Smooth muscle cell (in vitro differentiated cells): ENCODE data around the gene LRMDA. TPM values are rescaled to one million over a fixed set of nuclear protein-coding genes. Genes with fewer than 3 reads are reported as not detected.

Experiments used
- DNase-seq: peaks from one replicate; lab custom pipeline; 2025; ENCODE audit not compliant: unreplicated experiment; lab: John Stamatoyannopoulos, UW
- H2AFZ ChIP-seq: fragments of 200-600 bp; sonication (generic); 2 replicates; pipeline ENCODE4 v1.6.0; 2016; ENCODE audit warnings: antibody characterized with exemption, low read depth, mild to moderate bottlenecking
- H3F3A ChIP-seq: fragments of 200-600 bp; sonication (generic); 2 replicates; pipeline ENCODE4 v1.6.0; 2017; ENCODE audit warnings: antibody characterized with exemption, low read depth
- H3K27ac ChIP-seq: fragments of 200-600 bp; sonication (generic); 2 replicates; pipeline ENCODE4 v1.5.1; 2016; ENCODE audit warnings: low read depth, mild to moderate bottlenecking
- H3K27me3 ChIP-seq: fragments of 200-600 bp; sonication (generic); 2 replicates; pipeline ENCODE4 v1.6.1; 2016; ENCODE audit warnings: low read depth, mild to moderate bottlenecking
- H3K36me3 ChIP-seq: fragments of 200-600 bp; sonication (generic); 2 replicates; pipeline ENCODE4 v1.5.1; 2016; ENCODE audit warnings: low read depth
- H3K4me1 ChIP-seq: fragments of 200-600 bp; sonication (generic); 2 replicates; pipeline ENCODE4 v1.5.1; 2016; ENCODE audit warnings: low read depth
- H3K4me2 ChIP-seq: fragments of 200-600 bp; sonication (generic); 2 replicates; pipeline ENCODE4 v1.6.0; 2016; ENCODE audit warnings: mild to moderate bottlenecking
- H3K4me3 ChIP-seq: fragments of 200-600 bp; sonication (generic); 2 replicates; pipeline ENCODE4 v1.5.1; 2016; ENCODE audit warnings: mild to moderate bottlenecking
- H3K79me2 ChIP-seq: fragments of 200-600 bp; sonication (generic); 2 replicates; pipeline ENCODE4 v1.6.0; 2016; ENCODE audit warnings: low read depth, mild to moderate bottlenecking
- H3K9ac ChIP-seq: fragments of 200-600 bp; sonication (generic); 2 replicates; pipeline ENCODE4 v1.6.0; 2016; ENCODE audit warnings: low read depth
- H3K9me3 ChIP-seq: fragments of 200-600 bp; sonication (generic); replicated peaks from 2 replicates; pipeline ENCODE4 v1.5.1; 2016; ENCODE audit warnings: low read depth
- H4K20me1 ChIP-seq: fragments of 200-600 bp; sonication (generic); 2 replicates; pipeline ENCODE4 v1.6.0; 2016; ENCODE audit warnings: low read depth
- WGBS: methylation state at CpG from one replicate; pipeline ENCODE4 v1.1.7; 2016; ENCODE audit warnings: low lambda C conversion rate; 5-methylcytosine and 5-hydroxymethylcytosine counted together
- polyA plus RNA-seq: library from polyadenylated mRNA; unstranded; fragments of >200 nt; fragmentation: Nextera tagmentation; extraction: Ambion mirVana; gene quantifications from 2 replicates; pipeline ENCODE4 v1.2.1, GENCODE V29; 2016
- total RNA-seq: library from RNA; depleted of rRNA; stranded (reverse); fragments of >200 nt; gene quantifications from 2 replicates; pipeline ENCODE4 v1.2.3, GENCODE V29; 2014
- TF ChIP-seq, protein P1 (sequence below): fragments of 200-600 bp; sonication (generic); IDR thresholded peaks from 2 replicates; pipeline ENCODE4 v1.5.1; 2017; ENCODE audit warnings: borderline replicate concordance, mild to moderate bottlenecking, antibody characterized with exemption; ENCODE audit not compliant: insufficient read depth, poor library complexity, severe bottlenecking

The LRMDA gene
- total and polyA plus RNA-seq, 2 experiments from 2014 or later = 1.5 to 1.6 TPM

DNA sequence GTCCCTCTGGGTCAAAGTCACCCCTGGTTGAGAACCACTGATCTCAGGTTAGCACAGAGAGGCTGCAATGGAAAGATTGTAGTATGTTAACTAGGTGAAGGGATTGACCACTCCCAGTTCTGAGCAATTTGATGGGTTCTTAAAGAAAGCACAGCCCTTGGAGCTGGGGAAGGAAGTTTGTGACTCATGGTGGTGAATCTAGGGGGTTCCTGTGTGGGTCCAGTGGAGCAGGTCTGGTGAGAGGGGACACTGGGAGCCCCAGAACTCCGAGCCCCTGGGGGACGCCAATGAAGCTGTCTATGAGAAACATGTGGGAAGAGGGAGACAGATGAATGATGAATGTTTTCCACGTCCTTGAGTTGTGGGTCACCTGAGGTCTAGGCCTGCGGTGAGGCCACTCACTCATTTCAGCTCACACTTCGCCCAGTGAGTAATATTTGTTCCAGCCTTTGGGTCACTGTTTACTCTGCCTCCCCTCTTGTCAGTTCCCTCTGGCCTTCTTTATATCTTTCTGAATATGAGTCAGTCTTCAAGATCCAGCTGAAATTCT is 341.9 kb downstream of the LRMDA start:
- H3K79me2 ChIP-seq = no peaks in the 10 kb centered on the region
- no peaks in the 10 kb centered on the region for H3K36me3 ChIP-seq
- H3K9me3 ChIP-seq = no peaks in the 10 kb centered on the region
- H3K27me3 ChIP-seq = no peaks in the 10 kb centered on the region
- no peak overlapping the region for H2AFZ ChIP-seq
- H3K9ac ChIP-seq = no peak overlapping the region
- H3K4me2 ChIP-seq = no peak overlapping the region
- WGBS = 42% methylated on average over 5 of the region's 5 CpGs
- peaks cover 5% of the 10 kb centered on the region for H3F3A ChIP-seq
- TF ChIP-seq, protein P1, sequence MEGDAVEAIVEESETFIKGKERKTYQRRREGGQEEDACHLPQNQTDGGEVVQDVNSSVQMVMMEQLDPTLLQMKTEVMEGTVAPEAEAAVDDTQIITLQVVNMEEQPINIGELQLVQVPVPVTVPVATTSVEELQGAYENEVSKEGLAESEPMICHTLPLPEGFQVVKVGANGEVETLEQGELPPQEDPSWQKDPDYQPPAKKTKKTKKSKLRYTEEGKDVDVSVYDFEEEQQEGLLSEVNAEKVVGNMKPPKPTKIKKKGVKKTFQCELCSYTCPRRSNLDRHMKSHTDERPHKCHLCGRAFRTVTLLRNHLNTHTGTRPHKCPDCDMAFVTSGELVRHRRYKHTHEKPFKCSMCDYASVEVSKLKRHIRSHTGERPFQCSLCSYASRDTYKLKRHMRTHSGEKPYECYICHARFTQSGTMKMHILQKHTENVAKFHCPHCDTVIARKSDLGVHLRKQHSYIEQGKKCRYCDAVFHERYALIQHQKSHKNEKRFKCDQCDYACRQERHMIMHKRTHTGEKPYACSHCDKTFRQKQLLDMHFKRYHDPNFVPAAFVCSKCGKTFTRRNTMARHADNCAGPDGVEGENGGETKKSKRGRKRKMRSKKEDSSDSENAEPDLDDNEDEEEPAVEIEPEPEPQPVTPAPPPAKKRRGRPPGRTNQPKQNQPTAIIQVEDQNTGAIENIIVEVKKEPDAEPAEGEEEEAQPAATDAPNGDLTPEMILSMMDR = no peak
- DNase-seq = no peak
- no peaks in the 10 kb centered on the region for H4K20me1 ChIP-seq
- no peak overlapping the region for H3K4me3 ChIP-seq
- peaks cover 12% of the 10 kb centered on the region for H3K4me1 ChIP-seq
- peak overlapping the region; percentile 57 for H3K27ac ChIP-seq

DNA sequence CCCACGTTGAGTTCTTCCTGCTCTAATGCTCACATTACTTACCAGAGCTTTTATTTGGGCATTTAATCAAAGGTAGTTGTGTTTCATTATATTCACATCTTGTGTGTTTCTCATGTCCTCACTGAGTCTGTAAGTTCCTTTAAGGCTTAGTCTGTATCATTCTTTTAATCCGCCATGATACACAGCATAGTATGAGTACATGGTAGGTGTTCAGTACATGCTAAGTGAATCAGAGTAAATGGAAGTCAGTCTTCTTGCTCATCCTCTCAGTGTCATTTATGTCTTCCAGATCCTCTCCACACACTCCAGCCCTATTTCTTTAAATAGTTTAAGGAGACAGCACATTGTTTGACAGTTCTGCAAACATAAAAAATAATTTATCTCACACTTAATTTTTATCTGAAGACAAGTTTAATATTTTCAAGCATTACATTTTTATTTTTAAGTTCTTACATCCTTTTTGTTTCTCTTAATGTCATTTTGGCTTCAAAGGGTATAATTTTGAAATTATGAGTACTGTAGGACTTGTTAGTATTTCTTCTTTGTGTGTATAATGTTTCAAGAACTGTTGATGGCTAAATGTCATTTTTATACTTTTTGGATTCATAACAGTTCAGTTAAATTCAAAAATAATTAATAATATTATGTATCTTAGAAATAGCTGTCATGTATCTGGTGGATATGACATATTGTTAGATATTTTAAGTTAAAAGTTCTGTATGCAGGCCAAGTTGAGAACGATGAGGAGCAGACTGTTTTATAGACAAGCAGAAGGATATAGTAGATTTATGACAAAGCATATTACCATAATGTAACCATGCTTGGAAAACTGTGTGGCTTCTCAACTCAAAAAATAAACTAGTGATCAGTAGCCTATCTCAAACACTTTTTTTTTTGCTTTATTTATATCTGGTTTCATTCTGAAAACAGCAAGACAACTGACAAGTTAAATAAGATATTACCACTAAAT is 342.7 kb downstream of the LRMDA start:
- TF ChIP-seq, protein P1 = no peak
- Histone ChIP-seq H3K9ac (no peak overlapping the region), H3K4me3 (no peak overlapping the region), H3K9me3 (no peaks in the 10 kb centered on the region), H3F3A (peaks cover 5% of the 10 kb centered on the region), H3K27me3 (no peaks in the 10 kb centered on the region), H3K4me2 (peak overlapping the region; percentile 39), H3K4me1 (peaks cover 12% of the 10 kb centered on the region), H3K79me2 (no peaks in the 10 kb centered on the region), H2AFZ (no peak overlapping the region), H3K27ac (peak overlapping the region; percentile 57), H3K36me3 (no peaks in the 10 kb centered on the region), H4K20me1 (no peaks in the 10 kb centered on the region)
- 47% methylated on average over 3 of the region's 3 CpGs for WGBS
- DNase-seq = no peak

DNA sequence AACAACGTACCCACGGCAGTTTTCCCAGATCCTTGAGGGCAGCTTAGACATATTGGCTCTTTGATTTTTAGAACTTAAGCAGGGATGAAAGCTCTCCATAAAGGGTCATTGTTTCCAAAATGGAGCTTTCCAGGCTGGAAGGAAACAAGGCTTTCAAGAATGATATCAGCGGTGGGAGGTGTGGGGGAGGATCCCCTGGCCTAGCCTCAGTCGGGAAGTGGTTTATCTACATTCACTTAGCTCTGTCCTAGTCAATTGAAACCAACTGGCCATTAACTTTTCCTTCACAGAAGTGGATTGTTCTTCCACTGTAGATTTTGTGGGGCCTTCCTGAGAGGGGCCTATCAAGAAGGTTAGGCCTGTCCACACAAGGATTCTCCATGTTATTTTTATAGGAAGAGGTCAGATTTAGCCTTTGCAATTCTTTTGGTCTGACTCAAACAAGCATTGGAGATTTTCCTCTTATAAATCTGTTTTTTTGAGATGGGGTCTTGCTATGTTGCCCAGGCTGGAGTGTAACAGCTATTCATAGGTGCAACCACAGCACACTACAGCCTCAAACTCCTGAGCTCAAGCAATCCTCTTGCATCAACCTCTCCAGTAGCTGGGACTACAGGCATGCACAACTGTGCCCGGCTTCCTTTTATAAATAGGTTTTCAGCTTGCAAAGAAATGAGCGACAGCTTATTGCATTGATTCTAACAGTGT is 343.5 kb downstream of the LRMDA start:
- TF ChIP-seq, protein P1 = no peak
- no peaks in the 10 kb centered on the region for H3K79me2 ChIP-seq

More for the DNA sequence above, 343.5 kb downstream of the LRMDA start:
- Histone ChIP-seq H3K9me3 (no peaks in the 10 kb centered on the region), H3K4me3 (no peak overlapping the region), H4K20me1 (no peaks in the 10 kb centered on the region), H3K27me3 (no peaks in the 10 kb centered on the region), H3K4me2 (peak overlapping the region; percentile 39), H3K9ac (no peak overlapping the region), H2AFZ (no peak overlapping the region), H3K4me1 (peaks cover 12% of the 10 kb centered on the region), H3K27ac (no peak overlapping the region), H3K36me3 (no peaks in the 10 kb centered on the region), H3F3A (peaks cover 5% of the 10 kb centered on the region)
- no peak for DNase-seq
- WGBS = 51% methylated on average over 6 of the region's 6 CpGs
